GM19193 (cell line): ENCODE measurements around the gene KCTD4.

Source experiments
- POLR2A ChIP-seq: IDR thresholded peaks from 4 replicates; pipeline ENCODE4 v1.6.1; 2011; ENCODE audit not compliant: insufficient read depth, insufficient read length; ENCODE audit errors: extremely low read depth

Gene KCTD4

GRCh38 chr13:45194081-45194939 is 6.5 kb downstream of the KCTD4 start:
- no peak for TF ChIP-seq POLR2A

GRCh38 chr13:45191874-45192273 is 9.0 kb downstream of the KCTD4 start:
- no peak for TF ChIP-seq POLR2A

GRCh38 chr13:45185286-45185685 is 15.6 kb downstream of the KCTD4 start:
- TF ChIP-seq POLR2A: no peak

- TF ChIP-seq POLR2A: no peak
Measured at GRCh38 chr13:45184693-45185092, 16.2 kb downstream of the KCTD4 start.

GRCh38 chr13:45180713-45181601 is 19.9 kb downstream of the KCTD4 start:
- no peak for TF ChIP-seq POLR2A

GRCh38 chr13:45180303-45180702 is 20.5 kb downstream of the KCTD4 start:
- no peak for TF ChIP-seq POLR2A

GRCh38 chr13:45179428-45179827 is 21.4 kb downstream of the KCTD4 start:
- TF ChIP-seq POLR2A: no peak

GRCh38 chr13:45178349-45179162 is 22.3 kb downstream of the KCTD4 start:
- TF ChIP-seq POLR2A: no peak

GRCh38 chr13:45174478-45174877 is 26.4 kb downstream of the KCTD4 start:
- no peak for TF ChIP-seq POLR2A

GRCh38 chr13:45168555-45168930 is 32.3 kb downstream of the KCTD4 start:
- TF ChIP-seq POLR2A: no peak

- TF ChIP-seq POLR2A: no peak
Measured at GRCh38 chr13:45167611-45168554, 33.0 kb downstream of the KCTD4 start.

- no peak for TF ChIP-seq POLR2A
Measured at GRCh38 chr13:45166858-45167257, 34.0 kb downstream of the KCTD4 start.

GRCh38 chr13:45162821-45163220 is 38.0 kb downstream of the KCTD4 start:
- TF ChIP-seq POLR2A: no peak

GRCh38 chr13:45162194-45162593 is 38.7 kb downstream of the KCTD4 start:
- TF ChIP-seq POLR2A: no peak
